GM19463 (cell line): ENCODE data around the gene TTC39A.

ENCODE experiments used
- ATAC-seq: cut with Tn5 transposase; IDR thresholded peaks from one replicate; pipeline ENCODE4 v1.9.1; 2021; ENCODE audit warnings: mild to moderate bottlenecking, moderate library complexity; ENCODE audit not compliant: unreplicated experiment

Gene TTC39A

GRCh38 chr1:51330331-51331201, at the start of gene TTC39A:
Gene TTC39A, minus strand, starts transcription at chr1:51330562. Its CDS starts 85 bp downstream, at chr1:51330477.
- no peak for ATAC-seq

GRCh38 chr1:51378871-51379270, 48.5 kb upstream of the TTC39A start:
- no peak for ATAC-seq

GRCh38 chr1:51373898-51374297, 43.5 kb upstream of the TTC39A start:
- ATAC-seq = no peak

GRCh38 chr1:51372561-51372960, 42.2 kb upstream of the TTC39A start:
- no peak for ATAC-seq

- ATAC-seq = no peak
These were observed 38.8 kb upstream of the TTC39A start for GRCh38 chr1:51369171-51369570.

- no peak for ATAC-seq
These were observed 35.4 kb upstream of the TTC39A start for GRCh38 chr1:51365774-51366173.

- no peak for ATAC-seq
These were observed 29.5 kb upstream of the TTC39A start for GRCh38 chr1:51359879-51360278.

- ATAC-seq = no peak
These were observed 25.0 kb upstream of the TTC39A start for GRCh38 chr1:51355382-51355781.

GRCh38 chr1:51354416-51354815, 24.1 kb upstream of the TTC39A start:
- ATAC-seq = no peak

GRCh38 chr1:51351907-51352306, 21.5 kb upstream of the TTC39A start:
- no peak for ATAC-seq

- ATAC-seq = no peak
These were observed 19.5 kb upstream of the TTC39A start for GRCh38 chr1:51349862-51350261.

GRCh38 chr1:51348147-51348527, 17.8 kb upstream of the TTC39A start:
- ATAC-seq = no peak

GRCh38 chr1:51347398-51348146, 17.2 kb upstream of the TTC39A start:
- ATAC-seq = no peak

- no peak for ATAC-seq
These were observed 16.0 kb upstream of the TTC39A start for GRCh38 chr1:51346086-51346942.

GRCh38 chr1:51345300-51345687, 14.9 kb upstream of the TTC39A start:
- ATAC-seq = no peak

GRCh38 chr1:51344602-51345299, 14.4 kb upstream of the TTC39A start:
- no peak for ATAC-seq

GRCh38 chr1:51344276-51344601, 13.9 kb upstream of the TTC39A start:
- ATAC-seq = no peak

- ATAC-seq = no peak
These were observed 13.3 kb upstream of the TTC39A start for GRCh38 chr1:51343624-51344023.

GRCh38 chr1:51342591-51343206, 12.3 kb upstream of the TTC39A start:
- ATAC-seq = no peak

GRCh38 chr1:51341876-51342496, 11.6 kb upstream of the TTC39A start:
- ATAC-seq = peak; percentile 54
